ENCODE results near the gene ATR. TPM values are rescaled to one million over a fixed set of nuclear protein-coding genes. Genes with fewer than 3 reads are reported as not detected.

Gene ATR
- 10 to 100 TPM; 25.5 to 27.9 (median 25.7) TPM for total RNA-seq

GRCh38 chr3:142578329-142579223 is at the start of gene ATR:
ATR (minus strand) TSS chr3:142578733; CDS start chr3:142578704, 29 bp downstream.
- DNase-seq, result peak; percentile 94
- Mint-ChIP-seq H3K4me1 (ENCODE audit: low read depth) (peaks cover 45% of the 10 kb centered on the region), H3K9me3 (no peaks in the 10 kb centered on the region)

GRCh38 chr3:142626971-142627370 is 48.4 kb upstream of the ATR start:
- no peaks in the 10 kb centered on the region for H3K36me3 Mint-ChIP-seq (ENCODE audit: insufficient read depth)
- ATAC-seq (no peak), DNase-seq (no peak)
- H3K4me3 Mint-ChIP-seq, result no peak overlapping the region
- H3K4me1 Mint-ChIP-seq (ENCODE audit: low read depth), result no peaks in the 10 kb centered on the region
- no peaks in the 10 kb centered on the region for H3K9me3 Mint-ChIP-seq
- H3K27me3 Mint-ChIP-seq (ENCODE audit: low read depth), result no peaks in the 10 kb centered on the region

More at GRCh38 chr3:142578329-142579223, at the start of gene ATR:
- peak; percentile 95 to 96 for ATAC-seq
- Mint-ChIP-seq H3K27me3 (ENCODE audit: low read depth) (peaks cover 3% of the 10 kb centered on the region), H3K36me3 (ENCODE audit: insufficient read depth) (peaks cover 18% of the 10 kb centered on the region), H3K4me3 (peak within 1 kb of the TSS; percentile 100)

- Mint-ChIP-seq H3K4me3 (no peak overlapping the region), H3K9me3 (no peaks in the 10 kb centered on the region), H3K27me3 (ENCODE audit: low read depth) (no peaks in the 10 kb centered on the region), H3K36me3 (ENCODE audit: insufficient read depth) (no peaks in the 10 kb centered on the region), H3K4me1 (ENCODE audit: low read depth) (no peaks in the 10 kb centered on the region)
- DNase-seq (no peak), ATAC-seq (no peak)
Observed at GRCh38 chr3:142625153-142625440, 46.6 kb upstream of the ATR start.

DNA sequence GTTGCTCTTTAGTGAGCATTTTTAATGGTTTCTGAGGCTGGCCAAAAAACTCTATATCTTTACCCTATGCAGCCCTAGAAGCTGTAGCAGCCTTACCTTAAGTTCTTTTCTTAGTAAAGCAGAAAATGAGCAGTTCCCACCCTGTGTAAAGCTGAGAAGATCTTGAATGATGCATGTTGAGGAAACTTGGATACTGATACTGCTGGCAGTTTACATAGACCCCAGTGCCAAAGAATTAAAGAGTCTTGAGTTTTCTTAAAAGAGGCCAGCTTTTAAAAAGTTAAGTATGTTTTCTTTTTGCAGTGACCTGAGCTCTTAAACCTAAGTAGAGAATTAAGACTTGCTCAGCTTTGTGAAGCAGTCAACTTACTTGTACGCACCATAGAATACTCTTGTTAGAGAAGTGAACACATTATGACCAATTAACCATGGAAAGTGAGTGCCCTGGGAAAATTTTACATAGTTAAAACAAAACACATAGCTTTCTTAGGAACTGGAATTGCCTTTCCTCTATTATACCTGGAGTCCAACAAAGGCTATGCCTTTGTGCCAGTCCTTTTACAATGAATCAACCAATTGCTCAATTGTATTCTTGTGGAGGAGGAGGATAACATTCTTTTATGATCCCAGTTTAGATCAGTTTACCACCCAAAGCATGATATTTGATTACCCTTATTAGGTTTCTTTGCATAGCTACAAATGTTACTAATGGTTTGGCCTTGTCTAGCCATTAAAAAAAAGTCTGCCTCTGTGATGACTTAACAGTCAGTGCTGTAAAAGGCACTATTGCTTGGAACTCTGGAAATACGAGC is 46.0 kb upstream of the ATR start:
- H3K9me3 Mint-ChIP-seq, result no peaks in the 10 kb centered on the region
- no peaks in the 10 kb centered on the region for H3K27me3 Mint-ChIP-seq (ENCODE audit: low read depth)
- no peaks in the 10 kb centered on the region for H3K36me3 Mint-ChIP-seq (ENCODE audit: insufficient read depth)
- ATAC-seq (no peak), DNase-seq (no peak)
- H3K4me1 Mint-ChIP-seq (ENCODE audit: low read depth), result no peaks in the 10 kb centered on the region
- H3K4me3 Mint-ChIP-seq, result no peak overlapping the region

DNA sequence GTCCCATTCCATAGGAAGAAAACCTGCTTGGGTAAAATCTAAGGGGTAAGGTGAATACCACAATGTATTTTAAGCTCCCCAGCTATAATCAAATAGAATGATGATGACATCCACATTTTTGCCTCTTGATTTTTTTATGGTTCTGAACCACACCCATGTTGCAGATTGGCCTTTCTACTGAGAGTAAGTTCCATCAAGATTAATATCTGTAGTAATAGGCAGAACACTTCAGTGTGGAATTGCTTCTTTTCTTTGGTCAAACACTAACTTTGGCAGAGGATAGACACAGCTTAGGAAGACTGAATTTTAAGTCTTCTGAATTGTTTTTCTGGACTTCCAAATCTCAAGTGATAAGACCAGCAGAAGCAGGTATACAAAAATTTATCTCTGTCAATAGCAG is 44.7 kb upstream of the ATR start:
- Mint-ChIP-seq H3K9me3 (no peaks in the 10 kb centered on the region), H3K27me3 (ENCODE audit: low read depth) (no peaks in the 10 kb centered on the region), H3K36me3 (ENCODE audit: insufficient read depth) (no peaks in the 10 kb centered on the region), H3K4me1 (ENCODE audit: low read depth) (no peaks in the 10 kb centered on the region), H3K4me3 (no peak overlapping the region)
- no peak for ATAC-seq
- no peak for DNase-seq

DNA sequence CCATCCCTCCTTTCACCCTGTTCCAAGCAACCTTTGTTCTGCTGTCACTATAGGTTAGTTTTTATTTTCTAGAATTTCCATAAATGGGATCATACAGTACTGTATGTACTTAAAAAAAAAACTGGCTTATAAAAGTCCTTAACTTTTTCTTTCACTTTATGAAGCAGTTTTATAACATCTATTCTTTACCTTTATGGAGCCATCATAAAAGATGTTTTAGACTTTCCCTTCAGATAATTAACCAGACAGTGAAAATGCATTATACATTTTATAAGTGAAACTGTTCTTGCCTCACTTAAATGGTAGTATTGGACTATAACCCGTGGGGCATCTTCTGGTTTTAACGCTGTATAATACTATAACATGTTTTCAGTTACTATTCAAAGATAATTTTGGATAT is 43.9 kb upstream of the ATR start:
- no peak overlapping the region for H3K4me3 Mint-ChIP-seq
- H3K9me3 Mint-ChIP-seq, result no peaks in the 10 kb centered on the region
- H3K4me1 Mint-ChIP-seq (ENCODE audit: low read depth), result no peaks in the 10 kb centered on the region

DNA sequence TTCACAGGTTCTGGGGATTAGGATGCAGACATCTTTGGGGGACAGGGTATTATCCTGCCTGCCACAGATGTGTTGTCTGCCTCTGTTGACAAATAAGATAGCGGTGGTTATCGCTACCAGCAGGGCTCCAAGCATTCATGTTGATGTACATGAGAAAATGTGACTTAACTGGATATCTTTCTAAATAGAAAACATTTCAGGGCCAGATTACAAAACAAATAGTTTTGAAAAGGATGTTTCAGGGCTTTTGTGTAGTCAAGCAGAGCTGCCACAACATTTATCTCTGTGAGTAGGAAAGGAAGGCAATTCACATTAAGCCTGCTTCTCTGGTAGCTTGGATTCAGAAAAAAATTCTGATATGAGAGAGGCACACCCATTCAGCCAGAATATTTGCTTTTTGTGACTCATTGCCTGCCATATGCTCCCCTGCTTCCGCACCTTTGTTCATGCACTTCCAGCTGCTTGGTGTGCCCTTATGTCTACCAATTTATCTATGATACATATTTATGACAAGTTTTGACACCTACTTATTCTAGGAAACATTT is 40.5 kb upstream of the ATR start:
- Mint-ChIP-seq H3K9me3 (no peaks in the 10 kb centered on the region), H3K4me3 (no peak overlapping the region), H3K27me3 (ENCODE audit: low read depth) (no peaks in the 10 kb centered on the region), H3K36me3 (ENCODE audit: insufficient read depth) (no peaks in the 10 kb centered on the region), H3K4me1 (ENCODE audit: low read depth) (no peaks in the 10 kb centered on the region)
- no peak for ATAC-seq
- DNase-seq, result no peak

More for the DNA sequence above, 43.9 kb upstream of the ATR start:
- no peak for ATAC-seq
- Mint-ChIP-seq H3K27me3 (ENCODE audit: low read depth) (no peaks in the 10 kb centered on the region), H3K36me3 (ENCODE audit: insufficient read depth) (no peaks in the 10 kb centered on the region)
- DNase-seq, result no peak

DNA sequence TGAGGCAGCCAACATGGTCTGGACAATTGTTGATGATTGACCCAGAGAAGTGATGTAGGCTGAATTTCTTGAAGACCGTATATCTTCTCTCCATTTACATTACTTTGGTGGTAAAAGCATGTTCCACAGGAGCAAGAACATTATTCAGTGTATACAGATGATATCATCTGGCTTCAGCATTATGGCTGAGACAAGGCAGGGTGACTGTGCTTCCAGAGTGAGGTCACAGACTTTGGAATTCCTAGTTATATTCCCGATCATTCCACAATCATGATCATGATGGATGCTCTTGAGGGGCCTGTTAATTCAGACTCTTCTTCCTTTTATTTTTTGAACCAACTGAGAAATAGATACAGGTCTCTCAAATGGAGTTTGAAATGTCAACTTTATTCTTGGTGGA is 36.6 kb upstream of the ATR start:
- no peak for DNase-seq
- no peaks in the 10 kb centered on the region for H3K27me3 Mint-ChIP-seq (ENCODE audit: low read depth)
- H3K36me3 Mint-ChIP-seq (ENCODE audit: insufficient read depth), result no peaks in the 10 kb centered on the region
- H3K9me3 Mint-ChIP-seq, result no peaks in the 10 kb centered on the region
- no peak for ATAC-seq
- H3K4me1 Mint-ChIP-seq (ENCODE audit: low read depth), result no peaks in the 10 kb centered on the region
- H3K4me3 Mint-ChIP-seq, result no peak overlapping the region

DNA sequence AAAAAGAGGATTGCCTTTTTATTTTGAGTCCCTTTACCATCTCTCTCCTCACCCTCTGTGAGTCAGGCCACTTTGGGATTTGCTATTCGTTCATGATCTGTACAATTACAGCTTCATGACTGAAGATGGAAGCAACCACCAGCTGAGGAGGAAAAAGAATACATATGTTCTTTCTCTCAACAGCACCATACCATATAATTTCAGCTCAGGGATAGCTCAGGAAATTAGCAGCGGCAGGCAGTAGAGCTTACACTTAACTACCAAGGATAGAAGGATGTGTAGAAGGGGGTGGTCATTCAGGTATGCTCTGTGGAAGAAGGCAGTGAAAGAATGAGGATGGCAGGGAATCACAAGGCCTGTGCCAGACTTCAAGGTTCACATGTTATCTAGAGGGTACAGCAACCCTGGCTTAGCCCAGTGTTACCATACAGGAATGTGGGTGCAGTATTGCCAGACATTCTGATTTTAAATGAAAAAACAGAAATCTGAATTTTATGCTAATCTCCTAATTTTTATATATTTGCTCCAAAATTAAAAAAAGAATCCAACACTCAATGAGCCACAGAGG is 35.6 kb upstream of the ATR start:
- no peaks in the 10 kb centered on the region for H3K36me3 Mint-ChIP-seq (ENCODE audit: insufficient read depth)
- DNase-seq (no peak), ATAC-seq (no peak)
- no peak overlapping the region for H3K4me3 Mint-ChIP-seq
- H3K27me3 Mint-ChIP-seq (ENCODE audit: low read depth), result no peaks in the 10 kb centered on the region
- no peaks in the 10 kb centered on the region for H3K9me3 Mint-ChIP-seq
- H3K4me1 Mint-ChIP-seq (ENCODE audit: low read depth), result no peaks in the 10 kb centered on the region

- H3K4me3 Mint-ChIP-seq, result no peak overlapping the region
- H3K27me3 Mint-ChIP-seq (ENCODE audit: low read depth), result no peaks in the 10 kb centered on the region
- ATAC-seq, result no peak
Observed at GRCh38 chr3:142613491-142613890, 35.0 kb upstream of the ATR start.

DNA sequence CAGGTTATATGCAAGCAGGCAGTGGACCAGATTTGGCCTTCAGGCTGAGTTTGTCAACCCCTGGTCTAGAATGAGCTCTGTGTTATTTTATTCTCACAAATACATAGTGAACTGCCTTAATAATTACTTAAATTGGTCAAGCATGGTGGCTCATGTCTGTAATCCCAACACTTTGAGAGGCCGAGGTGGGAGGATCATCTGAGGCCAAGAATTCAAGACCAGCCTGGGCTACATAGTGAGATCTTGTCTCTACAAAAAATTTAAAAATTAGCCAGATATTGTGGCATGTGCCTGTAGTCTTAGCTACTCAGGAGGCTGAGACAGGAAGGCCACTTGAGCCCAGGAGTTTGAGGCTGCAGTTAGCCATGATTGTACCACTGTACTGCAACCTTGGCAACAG is 32.7 kb upstream of the ATR start:
- H3K4me3 Mint-ChIP-seq, result no peak overlapping the region
- H3K36me3 Mint-ChIP-seq (ENCODE audit: insufficient read depth), result no peaks in the 10 kb centered on the region
- no peaks in the 10 kb centered on the region for H3K27me3 Mint-ChIP-seq (ENCODE audit: low read depth)
- DNase-seq (no peak), ATAC-seq (no peak)
- no peaks in the 10 kb centered on the region for H3K4me1 Mint-ChIP-seq (ENCODE audit: low read depth)
- H3K9me3 Mint-ChIP-seq, result no peaks in the 10 kb centered on the region

More at GRCh38 chr3:142613491-142613890, 35.0 kb upstream of the ATR start:
- DNase-seq, result no peak
- Mint-ChIP-seq H3K36me3 (ENCODE audit: insufficient read depth) (no peaks in the 10 kb centered on the region), H3K9me3 (no peaks in the 10 kb centered on the region), H3K4me1 (ENCODE audit: low read depth) (no peaks in the 10 kb centered on the region)

- ATAC-seq, result no peak
- Mint-ChIP-seq H3K4me3 (no peak overlapping the region), H3K4me1 (ENCODE audit: low read depth) (no peaks in the 10 kb centered on the region), H3K9me3 (no peaks in the 10 kb centered on the region), H3K27me3 (ENCODE audit: low read depth) (no peaks in the 10 kb centered on the region), H3K36me3 (ENCODE audit: insufficient read depth) (no peaks in the 10 kb centered on the region)
- no peak for DNase-seq
Observed at GRCh38 chr3:142609136-142609535, 30.6 kb upstream of the ATR start.

GRCh38 chr3:142608631-142609030 is 30.1 kb upstream of the ATR start:
- H3K4me3 Mint-ChIP-seq, result no peak overlapping the region
- H3K4me1 Mint-ChIP-seq (ENCODE audit: low read depth), result no peaks in the 10 kb centered on the region
- H3K9me3 Mint-ChIP-seq, result no peaks in the 10 kb centered on the region
- DNase-seq (no peak), ATAC-seq (no peak)
- H3K36me3 Mint-ChIP-seq (ENCODE audit: insufficient read depth), result no peaks in the 10 kb centered on the region
- no peaks in the 10 kb centered on the region for H3K27me3 Mint-ChIP-seq (ENCODE audit: low read depth)

- ATAC-seq (no peak), DNase-seq (no peak)
- H3K36me3 Mint-ChIP-seq (ENCODE audit: insufficient read depth), result no peaks in the 10 kb centered on the region
Observed at GRCh38 chr3:142604940-142605339, 26.4 kb upstream of the ATR start.

More at GRCh38 chr3:142604940-142605339, 26.4 kb upstream of the ATR start:
- H3K27me3 Mint-ChIP-seq (ENCODE audit: low read depth), result no peaks in the 10 kb centered on the region
- no peaks in the 10 kb centered on the region for H3K9me3 Mint-ChIP-seq
- no peak overlapping the region for H3K4me3 Mint-ChIP-seq
- no peaks in the 10 kb centered on the region for H3K4me1 Mint-ChIP-seq (ENCODE audit: low read depth)
